ENCODE measurements around the gene AFMID.

Gene AFMID

GRCh38 chr17:78159575-78160158 lies 27.5 kb upstream of the AFMID start:
- TF ChIP-seq CTCF (IDR thresholded peaks at IDR 0.05; ENCODE audit: low read depth, low read length) = no peak
- H3K4me3 ChIP-seq (replicated peaks in 1 of 2; ENCODE audit: low read depth in 2 of 2, low read length in 2 of 2) = no peak overlapping the region
- peak in 1 of 2 donors; percentile 46 for DNase-seq (ENCODE audit: low read depth in 2 of 2)

- H3K4me3 ChIP-seq (replicated peaks in 1 of 2; ENCODE audit: low read depth in 2 of 2, low read length in 2 of 2) = no peak overlapping the region
- DNase-seq (ENCODE audit: low read depth in 2 of 2) = no peak
- no peak for TF ChIP-seq CTCF (IDR thresholded peaks at IDR 0.05; ENCODE audit: low read depth, low read length)
Observed at GRCh38 chr17:78163881-78164747, 23.0 kb upstream of the AFMID start.

- TF ChIP-seq CTCF (IDR thresholded peaks at IDR 0.05; ENCODE audit: low read depth, low read length) = no peak
- H3K4me3 ChIP-seq (replicated peaks in 1 of 2; ENCODE audit: low read depth in 2 of 2, low read length in 2 of 2) = no peak overlapping the region
- DNase-seq (ENCODE audit: low read depth in 2 of 2) = no peak
Observed at GRCh38 chr17:78164748-78165607, 22.2 kb upstream of the AFMID start.

GRCh38 chr17:78166416-78166815 lies 20.7 kb upstream of the AFMID start:
- TF ChIP-seq CTCF (IDR thresholded peaks at IDR 0.05; ENCODE audit: low read depth, low read length) = no peak
- no peak for DNase-seq (ENCODE audit: low read depth in 2 of 2)
- H3K4me3 ChIP-seq (replicated peaks in 1 of 2; ENCODE audit: low read depth in 2 of 2, low read length in 2 of 2) = no peak overlapping the region

DNA sequence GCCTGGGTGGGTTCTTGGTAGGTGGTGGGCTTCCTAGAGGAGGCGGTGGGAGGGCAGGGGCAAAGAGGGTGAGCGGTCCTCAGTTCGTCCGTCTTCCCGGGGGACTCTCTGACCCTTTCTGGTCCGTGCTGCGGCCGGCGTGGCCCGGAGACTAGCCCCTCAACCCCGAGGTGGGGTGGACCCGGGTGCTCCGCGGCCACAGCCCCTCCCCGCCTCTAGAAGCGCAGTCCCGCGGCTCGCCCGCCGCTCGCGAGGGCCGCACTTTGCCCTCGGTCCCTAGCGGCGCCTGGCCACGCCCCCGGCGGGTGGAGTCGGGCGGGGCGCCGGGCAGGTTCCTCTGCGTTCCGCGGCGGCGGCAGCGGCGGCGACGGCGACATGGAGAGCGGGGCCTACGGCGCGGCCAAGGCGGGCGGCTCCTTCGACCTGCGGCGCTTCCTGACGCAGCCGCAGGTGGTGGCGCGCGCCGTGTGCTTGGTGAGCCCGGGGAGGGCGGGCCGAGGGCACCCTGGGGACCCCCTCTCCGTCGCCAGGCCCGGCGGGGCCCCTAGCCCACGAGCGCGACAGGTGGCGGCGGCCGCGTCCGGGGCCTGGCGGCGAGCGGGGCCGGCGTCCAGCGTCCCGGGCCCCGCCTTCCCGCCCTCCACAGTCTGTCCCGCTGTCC lies 18.8 kb upstream of the AFMID start, which contains the start of gene SYNGR2:
Gene SYNGR2, plus strand, starts transcription at position 340 of the 661 bp plus-strand sequence. Its CDS starts 36 bp downstream, at position 376.
- H3K4me3 ChIP-seq (replicated peaks in 1 of 2; ENCODE audit: low read depth in 2 of 2, low read length in 2 of 2) = peak within 1 kb of the TSS; percentile 42 to 55
- peak; percentile 34 to 47 for DNase-seq (ENCODE audit: low read depth in 2 of 2)
- no peak for TF ChIP-seq CTCF (IDR thresholded peaks at IDR 0.05; ENCODE audit: low read depth, low read length)
